GM10266 (cell line): ENCODE data around the gene ZNF22.

Source experiments
- DNase-seq: peaks from one replicate; pipeline ENCODE4 v3.0.0; 2012; ENCODE audit errors: extremely low spot score
- TF ChIP-seq, protein P1 (sequence below): IDR thresholded peaks from 2 replicates; pipeline ENCODE4 v1.5.1; 2012; ENCODE audit warnings: mild to moderate bottlenecking, low read depth; ENCODE audit not compliant: control insufficient read depth, insufficient read depth; ENCODE audit errors: missing control alignments

Gene ZNF22

DNA sequence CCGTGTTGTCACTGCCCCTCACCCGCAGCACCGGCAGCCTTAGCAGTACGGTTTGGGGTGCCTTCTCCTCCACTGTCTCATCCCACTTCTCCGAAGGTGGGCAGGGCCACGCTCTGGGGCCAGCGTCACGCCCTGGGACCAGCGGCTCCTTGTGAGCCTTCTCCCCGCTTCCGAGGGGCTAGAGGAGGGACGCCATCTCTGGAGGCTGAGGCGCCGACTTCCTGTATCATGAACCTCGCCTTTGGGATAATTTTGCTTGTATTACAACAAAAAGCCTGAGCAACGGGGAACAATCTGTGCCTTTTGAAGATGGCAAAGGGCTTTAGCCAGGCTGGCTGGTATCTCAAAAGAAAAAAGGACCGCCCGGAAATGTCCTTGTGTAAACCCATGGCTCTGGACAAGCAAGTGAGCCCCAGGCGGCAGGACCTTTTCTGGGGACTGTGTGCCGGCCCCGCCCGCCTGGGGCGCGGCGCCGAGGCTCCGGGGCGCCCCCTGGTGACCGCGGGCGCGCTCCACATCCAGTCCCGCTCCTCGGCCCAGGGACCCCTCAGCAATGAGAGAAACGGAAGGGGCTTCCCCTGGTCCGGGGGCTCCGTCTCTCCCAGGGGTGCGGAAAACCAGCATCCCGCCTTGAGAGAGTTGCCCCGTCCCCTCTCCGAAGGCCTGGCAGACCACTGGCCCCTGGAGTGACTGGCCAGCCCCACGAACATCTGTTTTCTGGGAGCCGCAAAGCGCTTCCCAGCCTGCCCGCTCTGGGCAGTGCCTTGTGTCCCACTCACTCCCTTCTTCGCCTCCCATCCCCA lies 25.9 kb upstream of the ZNF22 start:
- DNase-seq: peak; percentile 81
- TF ChIP-seq, protein P1, sequence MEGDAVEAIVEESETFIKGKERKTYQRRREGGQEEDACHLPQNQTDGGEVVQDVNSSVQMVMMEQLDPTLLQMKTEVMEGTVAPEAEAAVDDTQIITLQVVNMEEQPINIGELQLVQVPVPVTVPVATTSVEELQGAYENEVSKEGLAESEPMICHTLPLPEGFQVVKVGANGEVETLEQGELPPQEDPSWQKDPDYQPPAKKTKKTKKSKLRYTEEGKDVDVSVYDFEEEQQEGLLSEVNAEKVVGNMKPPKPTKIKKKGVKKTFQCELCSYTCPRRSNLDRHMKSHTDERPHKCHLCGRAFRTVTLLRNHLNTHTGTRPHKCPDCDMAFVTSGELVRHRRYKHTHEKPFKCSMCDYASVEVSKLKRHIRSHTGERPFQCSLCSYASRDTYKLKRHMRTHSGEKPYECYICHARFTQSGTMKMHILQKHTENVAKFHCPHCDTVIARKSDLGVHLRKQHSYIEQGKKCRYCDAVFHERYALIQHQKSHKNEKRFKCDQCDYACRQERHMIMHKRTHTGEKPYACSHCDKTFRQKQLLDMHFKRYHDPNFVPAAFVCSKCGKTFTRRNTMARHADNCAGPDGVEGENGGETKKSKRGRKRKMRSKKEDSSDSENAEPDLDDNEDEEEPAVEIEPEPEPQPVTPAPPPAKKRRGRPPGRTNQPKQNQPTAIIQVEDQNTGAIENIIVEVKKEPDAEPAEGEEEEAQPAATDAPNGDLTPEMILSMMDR: peak; percentile 88

DNA sequence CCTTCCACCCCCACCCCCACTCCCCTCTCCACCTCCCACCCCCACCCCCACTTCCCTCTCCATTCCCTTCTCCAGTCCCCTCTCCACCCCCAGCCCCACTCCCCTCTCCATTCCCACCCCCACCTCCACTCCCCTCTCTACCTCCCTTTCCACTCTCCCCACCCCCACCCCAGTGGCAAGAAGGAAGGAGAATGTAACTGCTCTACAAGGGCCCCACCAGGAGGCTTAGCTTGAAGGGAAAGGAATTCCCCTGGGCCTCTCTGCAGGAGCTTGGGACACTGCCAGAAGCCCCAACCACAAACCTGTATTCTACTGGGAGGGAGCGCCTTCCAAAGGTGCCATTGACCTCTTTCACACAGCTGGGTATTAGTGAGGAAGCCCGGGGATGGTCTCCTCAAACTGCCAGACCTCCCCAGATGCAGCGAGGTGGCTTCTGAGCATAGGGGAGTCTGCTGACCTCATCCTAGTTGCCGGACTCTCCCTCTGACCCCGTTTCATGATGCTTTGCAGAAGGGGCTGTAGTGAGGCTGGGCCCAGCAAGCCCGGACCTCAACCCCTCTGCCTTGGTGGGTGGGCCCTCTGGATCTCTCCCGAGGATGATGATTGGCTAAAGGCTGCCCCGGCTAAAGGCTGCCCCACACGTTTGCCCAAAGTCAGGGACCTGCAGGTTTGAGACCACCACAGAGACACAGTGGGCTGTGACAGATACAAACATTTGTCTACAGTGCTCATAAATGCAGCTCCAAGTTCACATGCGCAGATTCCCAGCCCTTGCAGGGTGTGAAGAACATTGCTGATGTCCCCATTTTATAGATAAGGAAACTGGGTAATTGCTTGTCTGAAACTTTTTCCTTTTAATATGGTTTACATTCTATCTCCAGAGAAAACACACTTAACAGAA lies 25.0 kb upstream of the ZNF22 start:
- TF ChIP-seq, protein P1: no peak
- DNase-seq: peak; percentile 51

DNA sequence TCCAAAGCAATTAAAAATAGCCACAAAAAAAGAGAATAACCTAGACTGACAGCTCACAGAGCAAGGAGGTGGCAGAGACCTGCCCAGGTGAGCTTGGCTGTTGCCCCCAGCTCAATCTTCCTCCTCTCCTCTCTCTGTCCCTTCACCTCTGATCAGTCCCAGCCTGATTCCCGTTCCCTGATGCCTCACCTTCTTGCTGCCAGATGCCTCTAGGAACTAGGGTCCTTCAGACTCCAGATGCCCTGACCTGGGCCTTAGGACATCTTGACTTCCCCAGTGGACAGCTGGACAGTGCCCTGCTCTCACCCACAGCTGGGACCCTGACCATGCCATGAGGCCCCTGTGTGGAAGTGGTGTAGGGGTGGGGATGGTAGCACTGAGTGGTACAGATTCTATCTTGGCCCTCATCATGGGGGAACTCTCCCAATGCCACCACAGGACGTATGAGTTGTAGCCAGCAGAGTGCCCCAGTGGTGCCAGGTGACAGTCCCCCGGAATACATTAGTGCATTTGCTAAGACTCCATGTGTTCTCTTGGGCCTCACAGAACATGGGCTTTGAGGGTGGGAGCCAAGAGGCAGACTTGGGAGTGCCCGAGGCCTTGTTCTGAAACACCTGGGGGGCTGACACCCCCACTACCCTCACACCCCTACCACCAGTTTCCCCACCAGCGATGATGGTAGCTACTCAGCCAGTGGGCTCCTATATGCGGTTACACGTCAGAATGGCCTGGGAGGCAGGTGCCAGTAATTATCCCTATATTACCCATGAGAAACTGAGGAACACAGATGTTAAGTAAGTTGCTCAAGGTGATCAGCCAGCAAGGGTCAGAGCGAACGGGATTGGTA lies 24.1 kb upstream of the ZNF22 start:
- TF ChIP-seq, protein P1: no peak
- DNase-seq: no peak

- TF ChIP-seq, protein P1: no peak
- no peak for DNase-seq
These were observed 23.2 kb upstream of the ZNF22 start for GRCh38 chr10:44977287-44978212.

- no peak for DNase-seq
- TF ChIP-seq, protein P1: no peak
These were observed 22.5 kb upstream of the ZNF22 start for GRCh38 chr10:44978213-44978569.
